Activated naive CD8-positive, alpha-beta T cell treated with anti-CD3 and anti-CD28 coated beads, Interleukin-2, amount 50 U/mL, for 24 hours (primary cell): Measurements from ENCODE around the gene RRAD.
"Not testable (repeated sequence)": the region's sequence is repeated elsewhere in the genome, so short reads cannot be mapped to it uniquely, and the experiment has no call there.

Experiments
- ATAC-seq: fragments of 150-1000 bp; cut with Tn5 transposase; one replicate; pipeline ENCODE4 v1.10.0; 2021
- DNase-seq: peaks from one replicate; pipeline ENCODE4 v3.0.0; 2021
- H3K27ac Mint-ChIP-seq: one replicate; pipeline ENCODE4 v1.8.0; 2021; ENCODE audit warnings: mild to moderate bottlenecking, mixed read lengths
- H3K27me3 Mint-ChIP-seq: one replicate; pipeline ENCODE4 v1.8.0; 2021; ENCODE audit warnings: mixed read lengths
- H3K36me3 Mint-ChIP-seq: one replicate; pipeline ENCODE4 v1.8.0; 2021; ENCODE audit warnings: low read depth, mixed read lengths
- H3K4me1 Mint-ChIP-seq: one replicate; pipeline ENCODE4 v1.8.0; 2021; ENCODE audit warnings: mixed read lengths
- H3K4me3 Mint-ChIP-seq: one replicate; pipeline ENCODE4 v1.8.0; 2021; ENCODE audit warnings: mild to moderate bottlenecking, moderate library complexity, mixed read lengths
- H3K9me3 Mint-ChIP-seq: one replicate; pipeline ENCODE4 v1.8.0; 2021; ENCODE audit warnings: mixed read lengths

The RRAD gene

GRCh38 chr16:66944971-66945370 is 19.6 kb upstream of the RRAD start:
- H3K9me3 Mint-ChIP-seq, ATAC-seq, DNase-seq, H3K27ac Mint-ChIP-seq, H3K4me3 Mint-ChIP-seq, H3K36me3 Mint-ChIP-seq: not testable (repeated sequence)
- Mint-ChIP-seq H3K27me3 (peaks cover 21% of the 10 kb centered on the region), H3K4me1 (peaks cover 17% of the 10 kb centered on the region)

- peaks cover 12% of the 10 kb centered on the region for H3K27me3 Mint-ChIP-seq
- H3K4me1 Mint-ChIP-seq = peaks cover 15% of the 10 kb centered on the region
- no peak overlapping the region for H3K27ac Mint-ChIP-seq
- DNase-seq (no peak), ATAC-seq (no peak)
- H3K9me3 Mint-ChIP-seq = no peaks in the 10 kb centered on the region
- H3K36me3 Mint-ChIP-seq = peaks cover 7% of the 10 kb centered on the region
- H3K4me3 Mint-ChIP-seq = no peak overlapping the region
These were observed 18.7 kb upstream of the RRAD start for GRCh38 chr16:66944054-66944441.

GRCh38 chr16:66943426-66944053 is 18.2 kb upstream of the RRAD start:
- no peak overlapping the region for H3K4me3 Mint-ChIP-seq
- DNase-seq (no peak), ATAC-seq (no peak)
- H3K9me3 Mint-ChIP-seq = no peaks in the 10 kb centered on the region
- peaks cover 7% of the 10 kb centered on the region for H3K36me3 Mint-ChIP-seq
- peaks cover 12% of the 10 kb centered on the region for H3K4me1 Mint-ChIP-seq
- no peak overlapping the region for H3K27ac Mint-ChIP-seq
- H3K27me3 Mint-ChIP-seq = peaks cover 8% of the 10 kb centered on the region

GRCh38 chr16:66942981-66943380 is 17.6 kb upstream of the RRAD start:
- H3K4me3 Mint-ChIP-seq = no peak overlapping the region
- no peak for ATAC-seq
- H3K9me3 Mint-ChIP-seq = no peaks in the 10 kb centered on the region
- H3K4me1 Mint-ChIP-seq = peaks cover 7% of the 10 kb centered on the region
- H3K36me3 Mint-ChIP-seq = peaks cover 7% of the 10 kb centered on the region
- H3K27me3 Mint-ChIP-seq = peaks cover 2% of the 10 kb centered on the region
- H3K27ac Mint-ChIP-seq = no peak overlapping the region
- DNase-seq = no peak

GRCh38 chr16:66940236-66940635 is 14.9 kb upstream of the RRAD start:
- Mint-ChIP-seq H3K36me3 (peaks cover 10% of the 10 kb centered on the region), H3K4me1 (peaks cover 22% of the 10 kb centered on the region), H3K27ac (no peak overlapping the region), H3K27me3 (no peaks in the 10 kb centered on the region), H3K4me3 (no peak overlapping the region), H3K9me3 (no peaks in the 10 kb centered on the region)
- no peak for ATAC-seq
- DNase-seq = no peak

- H3K36me3 Mint-ChIP-seq = peaks cover 10% of the 10 kb centered on the region
- DNase-seq (no peak), ATAC-seq (no peak)
- no peaks in the 10 kb centered on the region for H3K27me3 Mint-ChIP-seq
- peaks cover 26% of the 10 kb centered on the region for H3K4me1 Mint-ChIP-seq
- H3K27ac Mint-ChIP-seq = peak overlapping the region; percentile 18
- no peaks in the 10 kb centered on the region for H3K9me3 Mint-ChIP-seq
- no peak overlapping the region for H3K4me3 Mint-ChIP-seq
These were observed 14.0 kb upstream of the RRAD start for GRCh38 chr16:66939366-66939765.

GRCh38 chr16:66937725-66938337 is 12.5 kb upstream of the RRAD start:
- Mint-ChIP-seq H3K27ac (no peak overlapping the region), H3K27me3 (no peaks in the 10 kb centered on the region), H3K9me3 (no peaks in the 10 kb centered on the region), H3K4me1 (peaks cover 39% of the 10 kb centered on the region), H3K36me3 (peaks cover 20% of the 10 kb centered on the region), H3K4me3 (no peak overlapping the region)
- no peak for ATAC-seq
- DNase-seq = no peak

- peak overlapping the region; percentile 58 for H3K27ac Mint-ChIP-seq
- H3K4me3 Mint-ChIP-seq = peak overlapping the region; percentile 98
- H3K27me3 Mint-ChIP-seq = no peaks in the 10 kb centered on the region
- peaks cover 47% of the 10 kb centered on the region for H3K4me1 Mint-ChIP-seq
- H3K9me3 Mint-ChIP-seq = no peaks in the 10 kb centered on the region
- H3K36me3 Mint-ChIP-seq = peaks cover 16% of the 10 kb centered on the region
- DNase-seq (no peak), ATAC-seq (no peak)
These were observed 11.7 kb upstream of the RRAD start for GRCh38 chr16:66936889-66937554.

- peaks cover 51% of the 10 kb centered on the region for H3K4me1 Mint-ChIP-seq
- no peak for ATAC-seq
- H3K27ac Mint-ChIP-seq = peak overlapping the region; percentile 58
- H3K4me3 Mint-ChIP-seq = peak overlapping the region; percentile 98
- no peak for DNase-seq
- H3K9me3 Mint-ChIP-seq = no peaks in the 10 kb centered on the region
- H3K27me3 Mint-ChIP-seq = no peaks in the 10 kb centered on the region
- peaks cover 15% of the 10 kb centered on the region for H3K36me3 Mint-ChIP-seq
These were observed 11.1 kb upstream of the RRAD start for GRCh38 chr16:66936462-66936861.

- peaks cover 51% of the 10 kb centered on the region for H3K4me1 Mint-ChIP-seq
- H3K36me3 Mint-ChIP-seq = peaks cover 15% of the 10 kb centered on the region
- peak within 1 kb of the TSS; percentile 98 for H3K4me3 Mint-ChIP-seq
- ATAC-seq (no peak), DNase-seq (no peak)
- no peaks in the 10 kb centered on the region for H3K27me3 Mint-ChIP-seq
- no peaks in the 10 kb centered on the region for H3K9me3 Mint-ChIP-seq
- peak within 1 kb of the TSS; percentile 96 for H3K27ac Mint-ChIP-seq
These were observed 10.1 kb upstream of the RRAD start, which contains the start of gene CES2 for GRCh38 chr16:66935314-66936011. Gene CES2, plus strand, starts transcription at chr16:66935516. Its CDS starts 120 bp downstream, at chr16:66935636.

- H3K27me3 Mint-ChIP-seq, H3K9me3 Mint-ChIP-seq, DNase-seq, ATAC-seq: not testable (repeated sequence)
- peak overlapping the region; percentile 96 for H3K27ac Mint-ChIP-seq
- peaks cover 15% of the 10 kb centered on the region for H3K36me3 Mint-ChIP-seq
- peaks cover 51% of the 10 kb centered on the region for H3K4me1 Mint-ChIP-seq
- peak overlapping the region; percentile 98 for H3K4me3 Mint-ChIP-seq
These were observed 9.5 kb upstream of the RRAD start for GRCh38 chr16:66934839-66935313.

GRCh38 chr16:66934138-66934838 is 9.0 kb upstream of the RRAD start, which contains the start of gene CIAO2B:
Gene CIAO2B, minus strand, starts transcription at chr16:66934402. Its CDS starts 38 bp downstream, at chr16:66934364.
- peak within 1 kb of the TSS; percentile 96 for H3K27ac Mint-ChIP-seq
- H3K9me3 Mint-ChIP-seq = no peaks in the 10 kb centered on the region
- H3K27me3 Mint-ChIP-seq = no peaks in the 10 kb centered on the region
- DNase-seq = peak; percentile 93
- peak; percentile 80 for ATAC-seq
- peaks cover 51% of the 10 kb centered on the region for H3K4me1 Mint-ChIP-seq
- peak within 1 kb of the TSS; percentile 98 for H3K4me3 Mint-ChIP-seq
- peaks cover 15% of the 10 kb centered on the region for H3K36me3 Mint-ChIP-seq

GRCh38 chr16:66933776-66934137 is 8.4 kb upstream of the RRAD start:
- DNase-seq = peak; percentile 59
- Mint-ChIP-seq H3K36me3 (peaks cover 15% of the 10 kb centered on the region), H3K4me1 (peaks cover 54% of the 10 kb centered on the region), H3K27ac (peak overlapping the region; percentile 96), H3K27me3 (no peaks in the 10 kb centered on the region), H3K4me3 (peak overlapping the region; percentile 98), H3K9me3 (no peaks in the 10 kb centered on the region)
- peak; percentile 81 for ATAC-seq

GRCh38 chr16:66932076-66932475 is 6.7 kb upstream of the RRAD start:
- Mint-ChIP-seq H3K27ac (peak overlapping the region; percentile 52), H3K4me1 (peaks cover 62% of the 10 kb centered on the region), H3K9me3 (no peaks in the 10 kb centered on the region), H3K36me3 (peaks cover 12% of the 10 kb centered on the region), H3K27me3 (peaks cover 2% of the 10 kb centered on the region), H3K4me3 (peak overlapping the region; percentile 98)
- ATAC-seq = no peak
- DNase-seq = no peak
